Measurements from ENCODE around the gene TLE5. TPM values are rescaled to one million over a fixed set of nuclear protein-coding genes. Genes with fewer than 3 reads are reported as not detected.
A peak's percentile ranks its signal among the peaks of the same experiment; 100 is the strongest.

TLE5 gene, protein sequence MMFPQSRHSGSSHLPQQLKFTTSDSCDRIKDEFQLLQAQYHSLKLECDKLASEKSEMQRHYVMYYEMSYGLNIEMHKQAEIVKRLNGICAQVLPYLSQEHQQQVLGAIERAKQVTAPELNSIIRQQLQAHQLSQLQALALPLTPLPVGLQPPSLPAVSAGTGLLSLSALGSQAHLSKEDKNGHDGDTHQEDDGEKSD
- total RNA-seq = 100 to 1,000 TPM; 232 to 275 (median 258) TPM

DNA sequence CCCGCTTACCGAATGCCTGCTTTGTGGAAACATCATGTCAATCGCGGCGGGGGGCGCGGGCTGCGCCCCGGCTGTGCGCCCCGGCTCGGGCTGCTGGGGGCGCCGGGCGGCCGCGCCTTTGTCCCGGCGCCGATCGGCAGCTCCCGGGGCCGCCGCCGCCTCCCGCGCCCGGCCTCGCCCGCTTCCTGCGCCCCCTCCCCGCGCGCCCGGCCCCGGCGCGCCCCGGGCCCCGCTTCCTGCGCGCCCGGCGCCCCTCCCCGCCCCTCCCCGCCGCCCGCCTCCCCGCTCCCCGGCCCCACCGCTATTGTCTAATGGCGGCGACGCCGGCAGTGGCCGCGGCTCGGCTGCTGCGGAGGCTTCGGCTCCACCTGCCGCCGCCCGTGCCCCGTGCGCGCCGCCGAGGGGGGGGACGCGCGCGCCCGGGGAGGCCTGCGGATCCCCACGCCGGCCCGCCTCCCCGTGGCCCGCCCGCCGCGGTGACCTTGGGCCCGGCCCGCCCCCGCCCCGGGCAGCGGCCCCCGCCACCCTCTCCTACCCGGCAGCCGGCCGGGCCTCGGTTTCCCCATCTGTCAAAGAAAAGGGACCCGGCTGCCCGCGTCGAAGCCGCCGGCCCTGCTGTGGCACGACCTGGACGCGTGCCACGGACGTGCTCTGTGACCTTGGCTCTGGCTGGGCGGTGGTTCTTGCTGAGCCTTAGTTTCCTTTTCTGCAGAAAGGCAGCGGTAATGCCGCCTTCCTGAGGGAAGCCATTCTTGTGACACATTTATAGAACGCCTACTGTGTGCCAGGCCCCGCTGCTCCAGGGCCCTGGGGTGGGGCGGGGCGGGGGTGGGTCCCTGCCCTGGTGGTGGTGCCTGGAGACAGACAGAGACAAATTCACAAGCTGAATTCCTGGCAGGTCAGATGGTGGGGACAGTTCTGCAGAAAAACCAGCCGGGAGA is at the start of gene TLE5:
Gene TLE5 (minus strand): TSS at position 331 of the 941 bp plus-strand sequence. CDS start 295 bp downstream, at position 36.
- peak; percentile 75 to 76 for ATAC-seq
- peak within 1 kb of the TSS; percentile 90 for H3K4me3 Mint-ChIP-seq
- no peaks in the 10 kb centered on the region for H3K9me3 Mint-ChIP-seq
- peaks cover 14% of the 10 kb centered on the region for H3K36me3 Mint-ChIP-seq (ENCODE audit: insufficient read depth)
- no peaks in the 10 kb centered on the region for H3K27me3 Mint-ChIP-seq (ENCODE audit: low read depth)
- H3K4me1 Mint-ChIP-seq (ENCODE audit: low read depth) = peaks cover 47% of the 10 kb centered on the region
- peak; percentile 61 for DNase-seq

DNA sequence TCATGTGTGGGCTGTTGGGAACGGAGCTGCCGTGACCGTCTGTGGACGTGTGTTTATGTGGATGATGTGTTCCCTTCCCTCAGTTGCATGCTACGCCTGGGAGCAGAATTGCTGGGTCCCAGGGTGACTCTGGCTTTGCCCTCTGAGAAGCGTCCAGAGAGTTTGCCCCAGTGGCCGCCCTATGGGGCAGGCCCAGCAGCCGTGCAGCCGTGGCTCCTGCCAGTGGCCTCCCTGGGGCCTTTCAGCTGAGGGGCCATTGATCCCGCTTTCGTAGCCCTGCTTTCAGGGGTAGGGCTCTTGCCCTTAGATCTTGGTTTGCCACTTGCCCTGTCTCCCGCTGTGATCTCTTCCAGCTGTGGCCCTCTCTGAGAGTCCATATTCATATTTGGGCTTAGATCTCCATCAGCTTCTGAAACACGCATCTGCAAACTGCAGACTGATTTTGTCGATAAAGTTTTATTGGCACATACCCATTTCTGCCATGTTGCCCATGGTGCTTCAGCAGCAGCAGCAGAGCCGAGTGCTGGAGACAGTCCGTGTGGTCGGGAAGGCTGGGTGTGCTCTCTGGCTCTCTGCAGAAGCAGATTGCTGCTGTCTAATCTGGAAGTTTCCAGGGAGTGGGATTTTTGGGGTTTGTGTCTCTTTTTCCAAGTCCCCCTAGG is 49.4 kb upstream of the TLE5 start:
- Mint-ChIP-seq H3K36me3 (ENCODE audit: insufficient read depth) (no peaks in the 10 kb centered on the region), H3K9me3 (no peaks in the 10 kb centered on the region), H3K4me3 (no peak overlapping the region), H3K4me1 (ENCODE audit: low read depth) (peaks cover 3% of the 10 kb centered on the region), H3K27me3 (ENCODE audit: low read depth) (no peaks in the 10 kb centered on the region)
- DNase-seq (no peak), ATAC-seq (no peak)

DNA sequence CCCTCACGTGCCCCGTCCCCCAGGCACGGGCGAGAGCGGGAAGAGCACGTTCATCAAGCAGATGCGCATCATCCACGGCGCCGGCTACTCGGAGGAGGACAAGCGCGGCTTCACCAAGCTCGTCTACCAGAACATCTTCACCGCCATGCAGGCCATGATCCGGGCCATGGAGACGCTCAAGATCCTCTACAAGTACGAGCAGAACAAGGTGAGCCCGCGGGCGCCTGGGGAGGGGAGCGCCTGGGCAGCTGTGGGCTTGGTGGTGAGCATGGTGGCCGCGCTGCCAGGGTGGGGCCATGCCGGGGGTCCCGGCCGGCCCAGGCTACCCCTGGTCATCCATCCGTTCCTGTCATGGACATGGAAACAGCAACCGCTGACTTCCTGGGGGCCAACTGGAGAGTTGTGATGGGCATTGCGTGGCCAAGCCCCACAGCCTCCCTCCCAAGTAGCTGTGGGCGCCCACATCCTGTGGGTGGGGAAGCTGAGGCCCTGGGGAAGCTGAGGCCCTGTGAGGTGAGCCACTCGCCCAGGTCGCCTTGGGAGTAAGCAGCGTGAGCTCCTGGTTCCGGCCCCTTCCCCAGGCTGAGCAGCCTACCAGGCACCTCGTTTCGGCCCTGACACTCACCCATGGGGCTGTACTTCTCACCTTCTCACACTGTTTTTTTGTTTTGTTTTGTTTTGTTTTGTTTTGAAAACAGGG is 48.0 kb upstream of the TLE5 start:
- Mint-ChIP-seq H3K9me3 (no peaks in the 10 kb centered on the region), H3K27me3 (ENCODE audit: low read depth) (no peaks in the 10 kb centered on the region), H3K36me3 (ENCODE audit: insufficient read depth) (no peaks in the 10 kb centered on the region), H3K4me1 (ENCODE audit: low read depth) (peaks cover 3% of the 10 kb centered on the region), H3K4me3 (no peak overlapping the region)
- ATAC-seq (no peak), DNase-seq (no peak)

DNA sequence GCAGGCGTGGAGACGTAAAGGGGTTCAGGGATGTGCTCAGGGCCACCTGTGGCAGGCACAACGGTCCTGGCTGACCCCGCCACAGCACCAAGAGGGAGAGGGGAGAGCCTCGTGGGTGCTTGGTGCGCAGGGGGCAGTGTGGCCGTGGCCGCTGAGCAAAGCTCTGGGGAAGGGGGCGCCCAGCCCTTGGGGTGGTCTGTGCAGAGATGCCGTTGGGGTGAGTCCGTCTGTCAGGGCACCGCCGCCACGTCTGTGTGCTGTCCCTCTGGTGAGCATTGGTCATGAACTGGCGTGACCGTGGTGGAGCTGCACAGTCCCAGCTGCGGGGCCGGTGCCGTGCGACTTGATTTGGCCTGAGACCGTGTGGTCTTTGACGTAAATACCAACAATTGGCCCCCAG is 47.2 kb upstream of the TLE5 start:
- H3K9me3 Mint-ChIP-seq = no peaks in the 10 kb centered on the region
- peaks cover 3% of the 10 kb centered on the region for H3K4me1 Mint-ChIP-seq (ENCODE audit: low read depth)
- DNase-seq (no peak), ATAC-seq (no peak)
- no peaks in the 10 kb centered on the region for H3K27me3 Mint-ChIP-seq (ENCODE audit: low read depth)
- no peak overlapping the region for H3K4me3 Mint-ChIP-seq
- H3K36me3 Mint-ChIP-seq (ENCODE audit: insufficient read depth) = no peaks in the 10 kb centered on the region

DNA sequence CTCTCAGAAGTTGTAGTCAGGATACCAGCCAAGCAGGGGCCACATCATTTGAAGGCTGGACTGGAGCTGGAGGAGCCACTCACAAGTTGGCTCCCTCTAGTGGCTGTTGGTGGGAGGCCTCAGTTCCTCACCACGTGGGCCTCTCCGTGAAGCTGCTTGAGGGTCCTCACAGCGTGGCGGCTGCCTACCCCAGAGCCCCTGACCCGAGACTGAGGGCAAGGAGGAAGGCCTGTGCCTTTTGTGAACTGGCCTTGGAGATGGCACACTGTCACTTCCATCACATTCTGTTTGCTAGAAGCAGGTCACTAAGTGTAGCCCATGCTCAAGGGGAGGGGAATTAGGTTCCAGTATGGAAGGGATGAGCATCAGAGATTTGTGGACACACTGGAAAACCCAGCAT is 46.5 kb upstream of the TLE5 start:
- no peaks in the 10 kb centered on the region for H3K36me3 Mint-ChIP-seq (ENCODE audit: insufficient read depth)
- H3K4me1 Mint-ChIP-seq (ENCODE audit: low read depth) = peaks cover 9% of the 10 kb centered on the region
- ATAC-seq (peak; percentile 69 to 71), DNase-seq (peak; percentile 69)
- H3K9me3 Mint-ChIP-seq = no peaks in the 10 kb centered on the region
- no peaks in the 10 kb centered on the region for H3K27me3 Mint-ChIP-seq (ENCODE audit: low read depth)
- no peak overlapping the region for H3K4me3 Mint-ChIP-seq

DNA sequence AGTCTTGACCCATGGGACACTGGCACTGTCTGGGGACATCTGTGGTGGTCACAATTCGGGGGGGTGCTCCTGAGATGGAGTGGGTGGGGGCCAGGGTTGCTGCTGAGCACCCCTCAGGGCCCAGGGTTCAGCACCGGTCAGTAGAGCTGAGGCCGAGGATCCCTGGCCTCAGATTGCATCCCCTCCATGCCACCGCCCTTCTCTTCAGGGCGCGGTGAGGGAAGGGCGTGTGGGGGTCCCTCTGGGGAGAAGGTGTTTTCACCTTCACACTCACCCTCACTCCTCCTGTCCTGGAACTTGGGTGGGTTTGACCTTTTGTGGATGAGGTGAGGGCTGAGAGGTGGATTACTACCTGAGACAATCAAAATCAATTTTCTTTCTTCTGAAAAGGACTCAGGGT is 45.4 kb upstream of the TLE5 start:
- no peaks in the 10 kb centered on the region for H3K9me3 Mint-ChIP-seq
- H3K27me3 Mint-ChIP-seq (ENCODE audit: low read depth) = no peaks in the 10 kb centered on the region
- H3K4me3 Mint-ChIP-seq = no peak overlapping the region
- H3K36me3 Mint-ChIP-seq (ENCODE audit: insufficient read depth) = no peaks in the 10 kb centered on the region
- no peak for DNase-seq
- no peak for ATAC-seq
- H3K4me1 Mint-ChIP-seq (ENCODE audit: low read depth) = peaks cover 11% of the 10 kb centered on the region

GRCh38 chr19:3106509-3107141 is 44.3 kb upstream of the TLE5 start:
- Mint-ChIP-seq H3K9me3 (no peaks in the 10 kb centered on the region), H3K36me3 (ENCODE audit: insufficient read depth) (no peaks in the 10 kb centered on the region), H3K27me3 (ENCODE audit: low read depth) (no peaks in the 10 kb centered on the region), H3K4me3 (no peak overlapping the region), H3K4me1 (ENCODE audit: low read depth) (peaks cover 11% of the 10 kb centered on the region)
- no peak for ATAC-seq
- DNase-seq = no peak

DNA sequence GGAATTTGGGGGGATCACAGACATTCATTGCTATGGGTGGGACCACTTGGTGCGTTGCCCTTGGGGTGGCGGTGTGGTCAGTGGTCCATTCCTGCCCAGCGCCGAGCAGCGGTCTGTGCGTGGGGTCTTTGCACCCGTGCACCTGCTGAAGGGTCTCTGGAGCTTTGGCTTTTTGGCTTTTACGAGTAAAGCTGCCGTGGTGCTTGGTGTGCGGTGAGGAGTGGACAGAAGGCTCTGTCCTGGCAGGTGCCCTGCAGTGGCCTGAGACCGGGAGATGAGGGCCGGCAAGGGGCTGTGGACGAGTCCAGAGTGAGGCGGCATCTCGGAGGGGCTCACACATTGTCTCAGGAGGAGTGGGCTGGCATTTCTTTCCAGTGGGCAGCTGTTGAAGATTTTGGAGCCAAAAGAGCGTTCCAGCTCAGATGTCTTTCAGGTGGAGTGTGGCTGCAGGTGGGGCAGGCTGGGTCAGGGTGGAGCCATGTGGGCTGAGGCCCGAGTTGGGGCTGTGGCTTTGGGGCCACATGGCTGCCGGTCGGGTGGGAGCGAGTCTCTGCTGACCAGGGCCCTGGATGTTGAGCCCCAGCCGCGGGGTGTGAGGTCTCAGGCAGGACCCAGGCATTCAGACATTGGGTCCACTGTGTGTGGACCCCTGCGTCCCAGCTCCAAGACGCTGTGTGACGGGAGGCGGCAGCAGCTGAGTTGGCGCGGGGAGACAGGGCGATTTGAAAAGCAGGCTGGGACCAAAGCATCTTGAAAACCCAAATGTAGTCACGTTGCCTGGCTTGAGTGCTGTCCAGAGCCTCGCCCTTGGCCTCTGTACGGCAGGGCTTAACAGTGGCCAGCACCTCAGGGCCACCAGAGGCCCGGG is 43.6 kb upstream of the TLE5 start:
- ATAC-seq (no peak), DNase-seq (no peak)
- no peaks in the 10 kb centered on the region for H3K9me3 Mint-ChIP-seq
- no peaks in the 10 kb centered on the region for H3K27me3 Mint-ChIP-seq (ENCODE audit: low read depth)
- H3K4me3 Mint-ChIP-seq = no peak overlapping the region
- H3K4me1 Mint-ChIP-seq (ENCODE audit: low read depth) = peaks cover 11% of the 10 kb centered on the region
- H3K36me3 Mint-ChIP-seq (ENCODE audit: insufficient read depth) = no peaks in the 10 kb centered on the region

DNA sequence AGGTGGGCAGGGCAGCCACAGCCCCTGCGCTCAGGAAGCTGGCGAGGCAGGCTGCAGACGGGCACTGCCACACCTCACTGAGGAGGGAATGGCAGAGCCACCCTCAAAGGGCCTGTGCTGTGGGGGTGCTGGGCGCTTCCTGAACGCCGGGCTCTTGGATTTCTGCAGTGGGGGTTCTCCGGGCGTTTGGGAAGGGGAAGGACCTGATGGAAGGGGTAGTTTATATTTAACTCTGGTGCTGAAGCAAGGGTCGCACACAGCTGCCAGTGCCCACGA is 42.4 kb upstream of the TLE5 start:
- peaks cover 2% of the 10 kb centered on the region for H3K27me3 Mint-ChIP-seq (ENCODE audit: low read depth)
- H3K36me3 Mint-ChIP-seq (ENCODE audit: insufficient read depth) = no peaks in the 10 kb centered on the region
- H3K4me1 Mint-ChIP-seq (ENCODE audit: low read depth) = peaks cover 14% of the 10 kb centered on the region
- no peak for ATAC-seq
- H3K9me3 Mint-ChIP-seq = no peaks in the 10 kb centered on the region
- no peak overlapping the region for H3K4me3 Mint-ChIP-seq
- no peak for DNase-seq

GRCh38 chr19:3102239-3103140 is 40.2 kb upstream of the TLE5 start:
- ATAC-seq (no peak), DNase-seq (no peak)
- Mint-ChIP-seq H3K36me3 (ENCODE audit: insufficient read depth) (no peaks in the 10 kb centered on the region), H3K27me3 (ENCODE audit: low read depth) (peaks cover 7% of the 10 kb centered on the region), H3K4me1 (ENCODE audit: low read depth) (peaks cover 24% of the 10 kb centered on the region), H3K9me3 (no peaks in the 10 kb centered on the region), H3K4me3 (no peak overlapping the region)

DNA sequence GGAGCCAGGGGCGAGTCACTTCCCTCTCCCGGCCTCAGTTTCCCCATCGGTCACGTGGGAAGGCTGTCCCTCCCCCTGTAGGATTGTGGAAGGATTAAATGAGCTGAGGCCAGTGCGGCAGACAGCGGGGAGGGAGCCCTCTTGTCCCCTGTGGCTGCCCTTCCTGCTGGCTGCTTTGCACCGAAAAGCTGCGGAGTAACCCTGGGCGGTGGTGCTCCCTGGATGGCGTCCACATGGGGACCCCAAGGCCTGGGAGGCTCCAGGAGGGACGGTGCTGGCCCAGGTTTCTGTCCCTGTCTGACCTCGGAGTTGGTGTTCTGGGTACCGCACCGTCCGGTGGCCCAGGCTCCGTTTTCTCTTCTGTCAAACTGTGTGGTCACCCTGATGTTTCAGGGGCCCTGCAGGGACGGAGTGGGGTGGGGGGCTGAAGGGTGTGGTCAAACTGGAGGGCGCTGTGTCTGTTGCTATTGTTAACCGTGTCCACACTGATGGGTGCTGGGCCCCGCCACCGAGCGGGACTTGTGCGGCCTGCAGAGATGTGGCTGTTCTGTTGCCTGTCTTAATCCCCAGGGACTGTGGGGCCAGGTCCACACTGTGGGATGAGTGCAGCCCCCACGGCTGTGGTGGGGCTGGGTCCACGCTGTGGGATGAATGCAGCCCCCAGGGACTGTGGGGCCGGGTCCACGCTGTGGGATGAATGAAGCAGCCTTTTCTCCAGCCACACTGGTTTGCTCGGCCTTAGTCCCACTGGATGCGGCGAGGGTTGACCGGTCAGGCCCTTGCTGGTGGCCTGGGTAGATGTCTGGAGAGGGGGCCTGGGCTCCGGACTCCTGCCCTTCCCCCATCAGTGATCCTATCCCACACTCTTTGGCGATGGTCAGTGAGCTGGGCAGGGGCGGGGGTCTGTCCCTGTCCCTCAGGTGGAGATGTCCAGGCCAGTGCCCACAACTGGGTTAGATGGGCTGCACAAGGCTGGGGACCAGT is 38.7 kb upstream of the TLE5 start:
- ATAC-seq (no peak), DNase-seq (no peak)
- peaks cover 10% of the 10 kb centered on the region for H3K27me3 Mint-ChIP-seq (ENCODE audit: low read depth)
- no peaks in the 10 kb centered on the region for H3K9me3 Mint-ChIP-seq
- peaks cover 29% of the 10 kb centered on the region for H3K4me1 Mint-ChIP-seq (ENCODE audit: low read depth)
- no peaks in the 10 kb centered on the region for H3K36me3 Mint-ChIP-seq (ENCODE audit: insufficient read depth)
- H3K4me3 Mint-ChIP-seq = no peak overlapping the region

DNA sequence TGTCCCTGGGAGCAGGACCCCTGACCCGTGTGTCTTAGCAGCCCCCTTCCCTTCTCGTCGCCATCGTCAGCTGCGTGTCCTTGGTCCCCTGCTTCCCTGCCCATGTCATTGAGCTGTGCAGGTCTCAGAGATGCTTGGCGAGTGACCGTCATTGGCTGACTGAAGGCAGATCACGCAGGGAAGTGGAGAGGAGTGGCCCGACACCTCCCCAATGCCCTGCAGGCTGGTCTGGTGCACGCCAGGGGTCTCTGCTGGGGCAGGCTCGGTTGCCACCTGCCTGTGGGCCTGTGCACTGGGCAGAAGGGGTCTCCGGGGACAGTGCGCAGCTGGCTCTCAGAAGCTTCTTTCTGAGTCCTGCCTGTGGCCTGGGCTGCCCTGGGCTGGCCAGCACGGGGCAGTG is 38.0 kb upstream of the TLE5 start:
- no peak overlapping the region for H3K4me3 Mint-ChIP-seq
- ATAC-seq (no peak), DNase-seq (no peak)
- H3K36me3 Mint-ChIP-seq (ENCODE audit: insufficient read depth) = no peaks in the 10 kb centered on the region
- H3K4me1 Mint-ChIP-seq (ENCODE audit: low read depth) = peaks cover 36% of the 10 kb centered on the region
- peaks cover 16% of the 10 kb centered on the region for H3K27me3 Mint-ChIP-seq (ENCODE audit: low read depth)
- H3K9me3 Mint-ChIP-seq = no peaks in the 10 kb centered on the region

Measured in activated T-cell treated with anti-CD3 and anti-CD28 coated beads, Interleukin-2, amount 50 U/mL, for 4 hours (primary cell).